HepG2 (cell line): ENCODE results near the gene KRT1. TPM values are rescaled to one million over a fixed set of nuclear protein-coding genes. Genes with fewer than 3 reads are reported as not detected.

ENCODE experiments used
- ATAC-seq: fragments of 200-7000 bp; cut with Tn5 transposase; 3 replicates; pipeline ENCODE4 v1.9.1; 2020; ENCODE audit warnings: mild to moderate bottlenecking, moderate library complexity
- BruUV-seq: library from RNA; stranded (reverse); fragments of 400-500 nt; replicated peaks from 2 replicates; lab custom pipeline; 2021; lab: Mats Ljungman, UMichigan
- CTCF ChIA-PET: fragments of 300-600 bp; formaldehyde crosslinking; extraction: SDS; loops from one replicate; lab custom pipeline; 2021; ENCODE audit warnings: low total read pairs, inconsistent platforms, low intra/inter-chr PET ratio; lab: Yijun Ruan, JAX
- POLR2A ChIA-PET: fragments of 350-600 bp; sonication (Branson Sonifier 250); formaldehyde crosslinking; loops from one replicate; lab custom pipeline; 2020; ENCODE audit warnings: antibody characterized with exemption, inconsistent platforms; lab: Yijun Ruan, JAX
- DNase-seq: peaks from one replicate; pipeline ENCODE4 v3.0.0-alpha.2; 2015; ENCODE audit warnings: low spot score
- FAIRE-seq: peaks from 3 replicates; lab custom pipeline; 2011; peaks lifted over from hg19 to GRCh38; lab: Jason Lieb, UNC
- H2AFZ ChIP-seq: one replicate; pipeline ENCODE4 v1.6.1; 2011; ENCODE audit warnings: low read length, inconsistent platforms
- H3K27ac ChIP-seq: fragments of 300-600 bp; 3 replicates; pipeline ENCODE4 v1.8.0; 2011; ENCODE audit warnings: mixed run types, mild to moderate bottlenecking, mixed read lengths, low read length, inconsistent platforms; ENCODE audit not compliant: insufficient read depth; ENCODE audit errors: extremely low read length
- H3K27me3 ChIP-seq, 2 experiments: fragments of 200-600 bp in 1 of 2; 2 replicates in 1 of 2; 3 replicates in 1 of 2; pipeline versions ENCODE4 v1.6.0 to v1.8.0; 2011; ENCODE audit warnings: low read length in 2 of 2, mild to moderate bottlenecking in 2 of 2, moderate library complexity in 2 of 2, inconsistent platforms in 1 of 2; ENCODE audit not compliant: insufficient read depth in 2 of 2, control insufficient read depth in 1 of 2
- H3K36me3 ChIP-seq, 2 experiments: fragments of 200-600 bp in 1 of 2; replicated peaks in 1 of 2; 2 replicates in 1 of 2; 3 replicates in 1 of 2; pipeline versions ENCODE4 v1.5.1 to v1.8.0; 2011; ENCODE audit warnings: low read length in 2 of 2, inconsistent platforms in 1 of 2; ENCODE audit not compliant: insufficient read depth in 2 of 2, control insufficient read depth in 1 of 2
- H3K4me1 ChIP-seq: 2 replicates; pipeline ENCODE4 v1.5.1; 2012; ENCODE audit warnings: low read length, inconsistent platforms; ENCODE audit not compliant: insufficient read depth
- H3K4me2 ChIP-seq: 2 replicates; pipeline ENCODE4 v1.6.0; 2011; ENCODE audit warnings: low read depth, low read length, inconsistent platforms
- H3K4me3 ChIP-seq, 3 experiments: fragments of 200-600 bp in 1 of 3; sonication (generic), shearing (Covaris generic) in 1 of 3; replicated peaks in 1 of 3; 2 replicates each; pipeline ENCODE4 v1.5.1; 2011 to 2016; ENCODE audit warnings: low read length in 3 of 3, inconsistent platforms in 2 of 3, low read depth in 2 of 3, mild to moderate bottlenecking in 2 of 3, control low read depth in 1 of 3, mixed read lengths in 1 of 3; ENCODE audit not compliant: insufficient read depth in 1 of 3
- H3K79me2 ChIP-seq: one replicate; pipeline ENCODE4 v1.6.1; 2011; ENCODE audit warnings: low read length, inconsistent platforms; ENCODE audit not compliant: insufficient read depth
- H3K9ac ChIP-seq: 2 replicates; pipeline ENCODE4 v1.6.0; 2011; ENCODE audit warnings: mild to moderate bottlenecking, low read depth, low read length, inconsistent platforms; ENCODE audit not compliant: insufficient read depth
- H3K9me3 ChIP-seq: 2 replicates; pipeline ENCODE4 v1.5.1; 2012; ENCODE audit warnings: mild to moderate bottlenecking, low read length
- H4K20me1 ChIP-seq: 2 replicates; pipeline ENCODE4 v1.6.0; 2011; ENCODE audit warnings: inconsistent platforms, mild to moderate bottlenecking, low read length, moderate library complexity; ENCODE audit not compliant: insufficient read depth
- CSRNP2 ChIP-seq: sonication (generic); formaldehyde crosslinking; conservative IDR thresholded peaks from 2 replicates; pipeline ENCODE4 v1.8.0; 2022; ENCODE audit warnings: low read depth, missing genetic modification reagents
- CTCF ChIP-seq: sonication (generic); formaldehyde crosslinking; IDR thresholded peaks from 2 replicates; pipeline ENCODE4 v1.5.0; 2020; ENCODE audit warnings: mild to moderate bottlenecking, missing genetic modification reagents, moderate library complexity
- FOXK2 ChIP-seq: fragments of 450-650 bp; IDR thresholded peaks from 2 replicates; pipeline ENCODE4 v1.6.1; 2016
- KLF13 ChIP-seq: sonication (generic); formaldehyde crosslinking; IDR thresholded peaks from 2 replicates; pipeline ENCODE4 v1.4.0; 2020; ENCODE audit warnings: mild to moderate bottlenecking, missing genetic modification reagents
- RBM22 ChIP-seq: fragments of 200-400 bp; formaldehyde crosslinking; optimal IDR thresholded peaks from 2 replicates; pipeline ENCODE3; 2017; ENCODE audit warnings: mild to moderate bottlenecking, low read length, moderate library complexity
- SRY ChIP-seq: sonication (generic); formaldehyde crosslinking; IDR thresholded peaks from 2 replicates; pipeline ENCODE4 v1.8.0; 2022; ENCODE audit warnings: mild to moderate bottlenecking, missing genetic modification reagents
- SSRP1 ChIP-seq: IDR thresholded peaks from 2 replicates; pipeline ENCODE4 v1.6.1; 2016; ENCODE audit warnings: control low read depth
- STAT6 ChIP-seq: sonication (generic); formaldehyde crosslinking; IDR thresholded peaks from 2 replicates; pipeline ENCODE4 v1.4.0; 2020; ENCODE audit warnings: missing genetic modification reagents, mild to moderate bottlenecking, borderline replicate concordance
- ZNF431 ChIP-seq: sonication (generic); formaldehyde crosslinking; IDR thresholded peaks from 2 replicates; pipeline ENCODE4 v1.9.0; 2022; ENCODE audit warnings: missing genetic modification reagents, low read depth, mild to moderate bottlenecking, borderline replicate concordance
- ZNF441 ChIP-seq: sonication (generic); formaldehyde crosslinking; IDR thresholded peaks from 2 replicates; pipeline ENCODE4 v1.7.0; 2021; ENCODE audit warnings: missing genetic modification reagents, borderline replicate concordance
- ZNF746 ChIP-seq: sonication (generic); formaldehyde crosslinking; IDR thresholded peaks from 2 replicates; pipeline ENCODE4 v1.8.0; 2022; ENCODE audit warnings: mild to moderate bottlenecking, missing genetic modification reagents
- ZNF761 ChIP-seq: sonication (generic); formaldehyde crosslinking; conservative IDR thresholded peaks from 2 replicates; pipeline ENCODE4 v1.4.0; 2020; ENCODE audit warnings: mild to moderate bottlenecking, missing genetic modification reagents
- ZNF776 ChIP-seq: sonication (generic); formaldehyde crosslinking; IDR thresholded peaks from 2 replicates; pipeline ENCODE4 v1.4.0; 2020; ENCODE audit warnings: mild to moderate bottlenecking, missing genetic modification reagents
- WGBS: methylation state at CpG from one replicate; pipeline ENCODE4 v1.1.6; 2017; ENCODE audit warnings: low lambda C conversion rate; 5-methylcytosine and 5-hydroxymethylcytosine counted together
- in situ Hi-C: cut with HindIII; loops from 2 replicates; pipeline ENCODE4 v1.10.0; 2017; ENCODE audit warnings: low pct_unique_long_range_greater_than_20kb; ENCODE audit not compliant: extremely low pct_ligation_motif_present
- intact Hi-C: fragments of 100-400 bp; cut with micrococcal nuclease; formaldehyde crosslinking; loops from one replicate; pipeline ENCODE4 v1.10.0; 2022; ENCODE audit not compliant: unreplicated experiment
- polyA plus RNA-seq, 8 experiments: library from polyadenylated mRNA; depleted of rRNA in 3 of 8; stranded (reverse) in 7 of 8; unstranded in 1 of 8; fragments of >200 nt; fragmentation: Illumina TruSeq in 4 of 8; extraction: Trizol in 4 of 8; gene quantifications; 2 replicates each; pipeline versions ENCODE4 v1.2.1 to v1.2.3, GENCODE V29; 2011 to 2016; ENCODE audit warnings: low read depth in 4 of 8, missing spikeins in 1 of 8, mixed read lengths in 1 of 8; ENCODE audit not compliant: insufficient read depth in 1 of 8
- total RNA-seq, 5 experiments: library from RNA; depleted of rRNA; stranded (reverse); fragments of >200 nt; fragmentation: Illumina TruSeq; extraction: Trizol; gene quantifications; 2 replicates each; pipeline ENCODE4 v1.2.3, GENCODE V29; 2016; ENCODE audit warnings: low read depth in 1 of 5

The KRT1 gene
- total and polyA plus RNA-seq, 2 of the 13 experiments (the other 11 are each of a cell fraction or from before 2014, with no cell fraction given), result not detected

- WGBS, result 3% methylated on average over 6 of the region's 10 CpGs
- no TSS peak for BruUV-seq
- in situ Hi-C loops, result no loop called here
- no peak for DNase-seq
- TF ChIP-seq ZNF761 (no peak), SRY (CRISPR knock-in tag) (no peak), CTCF (no peak), RBM22 (no peak), SSRP1 (no peak)
- Histone ChIP-seq H3K4me2 (no peak overlapping the region), H3K79me2 (no peaks in the 10 kb centered on the region), H3K27ac (no peak overlapping the region), H3K4me3 (no peak overlapping the region), H2AFZ (no peak overlapping the region), H3K27me3 (peaks cover 3 to 56% of the 10 kb centered on the region in 2 experiments; a peak in 3 of 5 replicates), H3K4me1 (no peaks in the 10 kb centered on the region), H3K36me3 (no peaks in the 10 kb centered on the region), H3K9me3 (no peaks in the 10 kb centered on the region), H3K9ac (no peak overlapping the region), H4K20me1 (no peaks in the 10 kb centered on the region)
- CTCF ChIA-PET, result no interaction called here
- no peak for FAIRE-seq
- no peak for ATAC-seq
- intact Hi-C loops, result no loop called here
- POLR2A ChIA-PET, result no interaction called here
These were observed 36.8 kb downstream of the KRT1 start for GRCh38 chr12:52643233-52644077.

- ChIA-PET POLR2A (no interaction called here), CTCF (no interaction called here)
- H3K9me3 ChIP-seq, result no peaks in the 10 kb centered on the region
- no peaks in the 10 kb centered on the region for H3K36me3 ChIP-seq
- in situ Hi-C loops, result no loop called here
- no peak overlapping the region for H3K4me2 ChIP-seq
- no TSS peak for BruUV-seq
- H3K27ac ChIP-seq, result no peak overlapping the region
- no peak overlapping the region for H3K4me3 ChIP-seq
- no peak overlapping the region for H2AFZ ChIP-seq
- no peaks in the 10 kb centered on the region for H3K79me2 ChIP-seq
- intact Hi-C loops, result no loop called here
- no peaks in the 10 kb centered on the region for H4K20me1 ChIP-seq
- H3K9ac ChIP-seq, result no peak overlapping the region
- H3K27me3 ChIP-seq, result peaks cover 3 to 36% of the 10 kb centered on the region in 2 experiments; a peak in 3 of 5 replicates
- ATAC-seq (no peak), DNase-seq (no peak), FAIRE-seq (no peak)
- WGBS, result 15% methylated on average over 4 of the region's 4 CpGs
- H3K4me1 ChIP-seq, result no peaks in the 10 kb centered on the region
- TF ChIP-seq ZNF431 (CRISPR knock-in tag) (no peak), CSRNP2 (CRISPR knock-in tag) (no peak), STAT6 (CRISPR knock-in tag) (no peak), ZNF746 (CRISPR knock-in tag) (no peak), ZNF776 (CRISPR knock-in tag) (no peak), ZNF441 (CRISPR knock-in tag) (no peak), FOXK2 (no peak), KLF13 (CRISPR knock-in tag) (no peak)
These were observed 38.7 kb downstream of the KRT1 start for GRCh38 chr12:52641468-52641867.
